Smooth muscle cell (in vitro differentiated cells): Measurements from ENCODE around the gene TCP11L2. TPM values are rescaled to one million over a fixed set of nuclear protein-coding genes. Genes with fewer than 3 reads are reported as not detected.

Experiments
- DNase-seq: peaks from one replicate; lab custom pipeline; 2025; ENCODE audit not compliant: unreplicated experiment; lab: John Stamatoyannopoulos, UW
- H2AFZ ChIP-seq: fragments of 200-600 bp; sonication (generic); 2 replicates; pipeline ENCODE4 v1.6.0; 2016; ENCODE audit warnings: antibody characterized with exemption, low read depth, mild to moderate bottlenecking
- H3F3A ChIP-seq: fragments of 200-600 bp; sonication (generic); 2 replicates; pipeline ENCODE4 v1.6.0; 2017; ENCODE audit warnings: antibody characterized with exemption, low read depth
- H3K27ac ChIP-seq: fragments of 200-600 bp; sonication (generic); 2 replicates; pipeline ENCODE4 v1.5.1; 2016; ENCODE audit warnings: low read depth, mild to moderate bottlenecking
- H3K27me3 ChIP-seq: fragments of 200-600 bp; sonication (generic); 2 replicates; pipeline ENCODE4 v1.6.1; 2016; ENCODE audit warnings: low read depth, mild to moderate bottlenecking
- H3K36me3 ChIP-seq: fragments of 200-600 bp; sonication (generic); 2 replicates; pipeline ENCODE4 v1.5.1; 2016; ENCODE audit warnings: low read depth
- H3K4me1 ChIP-seq: fragments of 200-600 bp; sonication (generic); 2 replicates; pipeline ENCODE4 v1.5.1; 2016; ENCODE audit warnings: low read depth
- H3K4me2 ChIP-seq: fragments of 200-600 bp; sonication (generic); 2 replicates; pipeline ENCODE4 v1.6.0; 2016; ENCODE audit warnings: mild to moderate bottlenecking
- H3K4me3 ChIP-seq: fragments of 200-600 bp; sonication (generic); 2 replicates; pipeline ENCODE4 v1.5.1; 2016; ENCODE audit warnings: mild to moderate bottlenecking
- H3K79me2 ChIP-seq: fragments of 200-600 bp; sonication (generic); 2 replicates; pipeline ENCODE4 v1.6.0; 2016; ENCODE audit warnings: low read depth, mild to moderate bottlenecking
- H3K9ac ChIP-seq: fragments of 200-600 bp; sonication (generic); 2 replicates; pipeline ENCODE4 v1.6.0; 2016; ENCODE audit warnings: low read depth
- H3K9me3 ChIP-seq: fragments of 200-600 bp; sonication (generic); replicated peaks from 2 replicates; pipeline ENCODE4 v1.5.1; 2016; ENCODE audit warnings: low read depth
- H4K20me1 ChIP-seq: fragments of 200-600 bp; sonication (generic); 2 replicates; pipeline ENCODE4 v1.6.0; 2016; ENCODE audit warnings: low read depth
- CTCF ChIP-seq: fragments of 200-600 bp; sonication (generic); IDR thresholded peaks from 2 replicates; pipeline ENCODE4 v1.5.1; 2017; ENCODE audit warnings: borderline replicate concordance, mild to moderate bottlenecking, antibody characterized with exemption; ENCODE audit not compliant: insufficient read depth, poor library complexity, severe bottlenecking
- WGBS: methylation state at CpG from one replicate; pipeline ENCODE4 v1.1.7; 2016; ENCODE audit warnings: low lambda C conversion rate; 5-methylcytosine and 5-hydroxymethylcytosine counted together
- polyA plus RNA-seq: library from polyadenylated mRNA; unstranded; fragments of >200 nt; fragmentation: Nextera tagmentation; extraction: Ambion mirVana; gene quantifications from 2 replicates; pipeline ENCODE4 v1.2.1, GENCODE V29; 2016
- total RNA-seq: library from RNA; depleted of rRNA; stranded (reverse); fragments of >200 nt; gene quantifications from 2 replicates; pipeline ENCODE4 v1.2.3, GENCODE V29; 2014

TCP11L2 gene
- total and polyA plus RNA-seq, 2 experiments from 2014 or later = 2.4 to 15.1 TPM

- H4K20me1 ChIP-seq = no peaks in the 10 kb centered on the region
- peak overlapping the region; percentile 21 for H3K27ac ChIP-seq
- H3K4me1 ChIP-seq = peaks cover 8% of the 10 kb centered on the region
- peak overlapping the region; percentile 49 for H3K9ac ChIP-seq
- DNase-seq = no peak
- H3K27me3 ChIP-seq = no peaks in the 10 kb centered on the region
- H3K9me3 ChIP-seq = no peaks in the 10 kb centered on the region
- no peak for TF ChIP-seq CTCF
- H3K79me2 ChIP-seq = no peaks in the 10 kb centered on the region
- H3K36me3 ChIP-seq = no peaks in the 10 kb centered on the region
- peak overlapping the region; percentile 89 for H3K4me2 ChIP-seq
- H2AFZ ChIP-seq = peak overlapping the region; percentile 29
- 11% methylated on average over 19 of the region's 32 CpGs for WGBS
- no peaks in the 10 kb centered on the region for H3F3A ChIP-seq
- peak overlapping the region; percentile 99 for H3K4me3 ChIP-seq
Measured at GRCh38 chr12:106301611-106302321, 767 bp upstream of the TCP11L2 start.

DNA sequence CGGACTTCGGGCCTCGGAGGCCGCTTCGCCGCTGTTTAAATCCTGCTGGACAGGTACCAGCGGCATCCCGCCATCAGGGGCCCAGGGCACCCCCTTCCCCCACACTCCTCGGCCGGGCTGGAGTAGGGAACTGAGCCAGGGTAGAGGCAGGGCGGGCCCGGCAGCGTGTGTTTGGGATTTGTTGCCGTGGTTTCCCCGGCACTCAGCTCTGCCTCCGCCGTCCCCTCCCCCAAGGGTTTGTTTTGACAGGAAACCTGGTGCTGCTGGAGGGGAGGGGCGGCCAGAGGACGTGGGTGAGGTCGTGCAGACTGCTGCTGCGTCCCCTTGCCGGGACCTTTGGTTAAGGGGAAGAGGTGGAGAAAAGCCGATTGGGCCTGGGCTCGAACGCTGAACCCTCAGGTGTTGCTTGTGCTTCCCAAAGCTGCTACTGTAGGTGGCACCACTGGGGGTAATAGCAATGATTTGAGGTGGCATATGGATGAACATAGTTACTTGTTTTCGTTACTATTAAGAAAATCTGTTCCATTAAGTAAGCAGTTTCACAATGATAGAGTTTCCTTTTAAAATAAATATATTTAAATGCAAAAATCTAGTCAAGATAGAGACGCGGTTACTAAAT is 778 bp downstream of the TCP11L2 start:
- peak overlapping the region; percentile 98 for H3K27ac ChIP-seq
- no peak for TF ChIP-seq CTCF
- H3F3A ChIP-seq = no peaks in the 10 kb centered on the region
- H3K4me3 ChIP-seq = peak overlapping the region; percentile 99
- H3K9me3 ChIP-seq = no peaks in the 10 kb centered on the region
- H3K9ac ChIP-seq = peak overlapping the region; percentile 100
- H3K79me2 ChIP-seq = no peaks in the 10 kb centered on the region
- no peaks in the 10 kb centered on the region for H3K27me3 ChIP-seq
- peak overlapping the region; percentile 96 for H2AFZ ChIP-seq
- 11% methylated on average over 25 of the region's 28 CpGs for WGBS
- H3K4me2 ChIP-seq = peak overlapping the region; percentile 100
- H3K4me1 ChIP-seq = peaks cover 8% of the 10 kb centered on the region
- peak; percentile 42 for DNase-seq
- H3K36me3 ChIP-seq = no peaks in the 10 kb centered on the region
- H4K20me1 ChIP-seq = no peaks in the 10 kb centered on the region

DNA sequence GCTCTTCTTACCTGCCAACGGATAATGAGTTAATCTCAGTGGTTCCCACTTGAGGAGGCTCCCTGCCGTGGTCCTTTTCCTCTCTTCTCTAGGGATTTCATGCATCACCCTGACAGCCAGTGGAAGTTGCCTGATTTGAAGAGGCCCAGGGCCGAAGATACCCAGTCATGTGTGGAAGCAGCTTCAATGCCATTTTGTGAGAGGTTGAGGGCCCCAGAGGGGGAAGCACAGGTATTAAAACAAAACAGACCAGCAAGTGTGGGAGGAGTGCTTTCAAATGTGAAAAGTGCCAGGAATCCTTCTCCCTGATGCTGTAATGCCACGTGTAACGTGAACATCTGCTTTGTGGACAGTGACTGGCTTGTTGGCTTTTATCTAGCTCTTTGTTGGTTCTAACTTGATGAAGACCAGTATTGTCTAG is 1.5 kb downstream of the TCP11L2 start:
- Histone ChIP-seq H3K4me2 (peak overlapping the region; percentile 100), H3K79me2 (no peaks in the 10 kb centered on the region), H3K4me3 (peak overlapping the region; percentile 99), H3F3A (peaks cover 3% of the 10 kb centered on the region), H2AFZ (no peak overlapping the region), H3K9me3 (no peaks in the 10 kb centered on the region), H3K36me3 (no peaks in the 10 kb centered on the region), H3K27ac (peak overlapping the region; percentile 98), H3K27me3 (no peaks in the 10 kb centered on the region), H4K20me1 (peaks cover 4% of the 10 kb centered on the region), H3K4me1 (peaks cover 8% of the 10 kb centered on the region), H3K9ac (no peak overlapping the region)
- no peak for DNase-seq
- WGBS = 54% methylated on average over 5 of the region's 5 CpGs
- TF ChIP-seq CTCF = no peak

DNA sequence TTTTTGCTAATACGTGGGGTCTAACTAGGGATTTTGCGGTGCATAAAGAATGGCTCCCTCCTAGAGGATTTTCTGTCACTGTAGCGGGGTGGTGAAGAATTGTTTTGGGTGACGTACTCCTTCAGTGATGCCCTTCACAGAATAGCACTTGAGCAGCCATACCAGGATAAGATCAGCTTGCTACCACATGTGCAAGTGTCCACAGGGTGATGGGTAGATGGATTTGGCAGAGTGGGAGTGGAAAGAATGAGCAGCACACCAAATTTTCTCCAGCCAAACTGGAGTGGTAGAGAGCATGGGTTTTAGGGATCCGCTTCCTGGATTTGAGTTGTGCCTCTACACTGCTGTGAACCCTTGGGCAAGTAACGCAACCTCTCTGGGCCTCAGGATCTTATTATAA is 2.3 kb downstream of the TCP11L2 start:
- Histone ChIP-seq H3K36me3 (no peaks in the 10 kb centered on the region), H3K9ac (no peak overlapping the region), H4K20me1 (peaks cover 11% of the 10 kb centered on the region), H3K27ac (no peak overlapping the region), H3K27me3 (no peaks in the 10 kb centered on the region), H3K79me2 (no peaks in the 10 kb centered on the region), H3F3A (peaks cover 9% of the 10 kb centered on the region), H3K9me3 (no peaks in the 10 kb centered on the region), H2AFZ (no peak overlapping the region), H3K4me2 (no peak overlapping the region), H3K4me3 (no peak overlapping the region), H3K4me1 (peaks cover 8% of the 10 kb centered on the region)
- no peak for TF ChIP-seq CTCF
- DNase-seq = no peak
- 97% methylated on average over 6 of the region's 6 CpGs for WGBS
